Endothelial cell of umbilical vein (primary cell): Measurements from ENCODE around the gene TSNAX. TPM values are rescaled to one million over a fixed set of nuclear protein-coding genes. Genes with fewer than 3 reads are reported as not detected.

Experiments used
- BruUV-seq: library from RNA; stranded (reverse); fragments of 400-500 nt; replicated peaks from 2 replicates; lab custom pipeline; 2021; lab: Mats Ljungman, UMichigan
- CTCF ChIA-PET: fragments of 300-600, 350-600 bp; sonication (Branson Sonifier 250); formaldehyde crosslinking; loops from one replicate; lab custom pipeline; 2021; ENCODE audit warnings: antibody characterized with exemption, inconsistent platforms; lab: Charles Lee
- POLR2A ChIA-PET: fragments of 300-600, 350-600 bp; sonication (Branson Sonifier 250); formaldehyde crosslinking; loops from one replicate; lab custom pipeline; 2021; ENCODE audit warnings: antibody characterized with exemption, inconsistent platforms; lab: Charles Lee
- DNase-seq: peaks from one replicate; pipeline ENCODE4 v3.0.0-alpha.2; 2011; ENCODE audit warnings: low read depth, low spot score
- FAIRE-seq: peaks from 2 replicates; lab custom pipeline; 2011; peaks lifted over from hg19 to GRCh38; lab: Jason Lieb, UNC
- H2AFZ ChIP-seq: 2 replicates; pipeline ENCODE4 v1.6.0; 2012; ENCODE audit warnings: low read depth, low read length, control low read depth, inconsistent platforms
- H3K27ac ChIP-seq: 2 replicates; pipeline ENCODE4 v1.5.1; 2011; ENCODE audit warnings: low read depth, mild to moderate bottlenecking, control low read depth, low read length, moderate library complexity; ENCODE audit not compliant: insufficient read depth
- H3K27me3 ChIP-seq, 2 experiments: 2 replicates each; pipeline versions ENCODE4 v1.6.0 to v1.6.1; 2011; ENCODE audit warnings: low read length in 2 of 2, mixed read lengths in 1 of 2; ENCODE audit not compliant: control insufficient read depth in 2 of 2, insufficient read depth in 2 of 2
- H3K36me3 ChIP-seq, 2 experiments: 2 replicates in 1 of 2; 3 replicates in 1 of 2; pipeline ENCODE4 v1.5.1; 2011; ENCODE audit warnings: low read length in 2 of 2, mild to moderate bottlenecking in 1 of 2, moderate library complexity in 1 of 2; ENCODE audit not compliant: control insufficient read depth in 2 of 2, insufficient read depth in 2 of 2; ENCODE audit errors: extremely low read depth in 1 of 2
- H3K4me1 ChIP-seq: 3 replicates; pipeline ENCODE4 v1.5.1; 2011; ENCODE audit warnings: mild to moderate bottlenecking, low read length; ENCODE audit not compliant: control insufficient read depth, insufficient read depth; ENCODE audit errors: extremely low read depth
- H3K4me2 ChIP-seq: 2 replicates; pipeline ENCODE4 v1.6.1; 2011; ENCODE audit warnings: low read length, control low read depth, mixed read lengths; ENCODE audit not compliant: insufficient read depth
- H3K4me3 ChIP-seq, 3 experiments: fragments of 200-600 bp in 1 of 3; sonication (generic), shearing (Covaris generic) in 1 of 3; replicated peaks in 1 of 3; 2 replicates each; pipeline ENCODE4 v1.5.1; 2011 to 2016; ENCODE audit warnings: control low read depth in 3 of 3, low read length in 3 of 3, mild to moderate bottlenecking in 2 of 3, inconsistent platforms in 1 of 3, low read depth in 1 of 3, moderate library complexity in 1 of 3; ENCODE audit not compliant: insufficient read depth in 1 of 3
- H3K79me2 ChIP-seq: 2 replicates; pipeline ENCODE4 v1.6.0; 2012; ENCODE audit warnings: low read length, inconsistent platforms; ENCODE audit not compliant: control insufficient read depth, insufficient read depth
- H3K9ac ChIP-seq: replicated peaks from 2 replicates; pipeline ENCODE3; 2011; ENCODE audit warnings: low read length, control low read depth; ENCODE audit not compliant: insufficient read depth; ENCODE audit errors: extremely low read depth
- H3K9me1 ChIP-seq: replicated peaks from 3 replicates; pipeline ENCODE4 v1.6.0; 2011; ENCODE audit warnings: mild to moderate bottlenecking, low read length; ENCODE audit not compliant: control insufficient read depth, insufficient read depth; ENCODE audit errors: extremely low read depth
- H3K9me3 ChIP-seq: replicated peaks from 2 replicates; pipeline ENCODE4 v1.5.1; 2012; ENCODE audit warnings: low read length, inconsistent platforms; ENCODE audit not compliant: control insufficient read depth, insufficient read depth
- H4K20me1 ChIP-seq: replicated peaks from 2 replicates; pipeline ENCODE3; 2011; ENCODE audit warnings: mild to moderate bottlenecking, low read length; ENCODE audit not compliant: control insufficient read depth, insufficient read depth; ENCODE audit errors: extremely low read depth
- EZH2 ChIP-seq: IDR thresholded peaks from 2 replicates; pipeline ENCODE4 v1.6.1; 2012; ENCODE audit warnings: borderline replicate concordance, low read depth, mild to moderate bottlenecking, moderate library complexity, low read length, inconsistent platforms; ENCODE audit not compliant: severe bottlenecking
- FOS ChIP-seq: IDR thresholded peaks from 2 replicates; pipeline ENCODE4 v1.6.1; 2011; ENCODE audit warnings: mild to moderate bottlenecking, low read length, moderate library complexity, borderline replicate concordance; ENCODE audit not compliant: insufficient read depth
- GATA2 ChIP-seq: IDR thresholded peaks from 2 replicates; pipeline ENCODE4 v1.7.0; 2011; ENCODE audit warnings: low read depth, mild to moderate bottlenecking, moderate library complexity, mixed read lengths, low read length; ENCODE audit not compliant: insufficient read length, insufficient read depth
- JUN ChIP-seq: IDR thresholded peaks from 2 replicates; pipeline ENCODE4 v1.6.1; 2011; ENCODE audit warnings: borderline replicate concordance, low read depth; ENCODE audit not compliant: insufficient read length, insufficient read depth
- MAX ChIP-seq: IDR thresholded peaks from 2 replicates; pipeline ENCODE4 v1.6.1; 2011; ENCODE audit not compliant: insufficient read depth, insufficient read length
- MYC ChIP-seq: IDR thresholded peaks from one replicate; pipeline ENCODE4 v1.6.1; 2011; ENCODE audit warnings: mild to moderate bottlenecking, low read depth, low read length
- POLR2A ChIP-seq: IDR thresholded peaks from 2 replicates; pipeline ENCODE4 v1.6.1; 2012; ENCODE audit warnings: low read depth, mild to moderate bottlenecking, control low read depth, low read length
- POLR2AphosphoS5 ChIP-seq: IDR thresholded peaks from 2 replicates; pipeline ENCODE4 v1.6.1; 2012; ENCODE audit warnings: low read depth, mild to moderate bottlenecking, control low read depth, low read length, moderate library complexity; ENCODE audit not compliant: insufficient read depth
- dilution Hi-C: fragments of 300-500 bp; cut with MboI; formaldehyde crosslinking; loops from one replicate; pipeline ENCODE4 v1.15.0; 2019; ENCODE audit warnings: low sequenced_read_pairs; ENCODE audit not compliant: extremely low pct_ligation_motif_present
- intact Hi-C: fragments of 100-400 bp; cut with micrococcal nuclease; formaldehyde crosslinking; loops from one replicate; pipeline ENCODE4 v1.10.0; 2022
- polyA plus RNA-seq, 4 experiments: library from polyadenylated mRNA; depleted of rRNA in 3 of 4; stranded (reverse) in 3 of 4; unstranded in 1 of 4; fragments of >200 nt; gene quantifications; 2 replicates each; pipeline versions ENCODE4 v1.2.1 to v1.2.3, GENCODE V29; 2011 to 2012; ENCODE audit warnings: missing spikeins in 1 of 4
- total RNA-seq: library from RNA; stranded (reverse); gene quantifications from 2 replicates; pipeline ENCODE4 v1.2.3, GENCODE V29; 2021
- TF ChIP-seq, protein P1 (sequence below), 2 donors: IDR thresholded peaks; 1 replicate in 1 of 2; 2 replicates in 1 of 2; pipeline ENCODE4 v1.5.1; 2011; ENCODE audit warnings: low read length in 2 of 2, mild to moderate bottlenecking in 2 of 2, moderate library complexity in 2 of 2, control low read depth in 1 of 2, inconsistent platforms in 1 of 2, low read depth in 1 of 2; ENCODE audit not compliant: insufficient read depth in 1 of 2; ENCODE audit errors: extremely low read depth in 1 of 2

Gene TSNAX
- total and polyA plus RNA-seq, 2 donors (not counting 3 experiments of a cell fraction or from before 2014, with no cell fraction given): 6.3 to 26.3 TPM

GRCh38 chr1:231481289-231481688 is 47.2 kb upstream of the TSNAX start:
- no peak for DNase-seq
- H3K4me3 ChIP-seq: no peak overlapping the region
- H3K9me1 ChIP-seq: no peaks in the 10 kb centered on the region
- no peak overlapping the region for H3K27ac ChIP-seq
- ChIA-PET POLR2A (no interaction called here), CTCF (no interaction called here)
- H3K4me1 ChIP-seq: no peaks in the 10 kb centered on the region
- TF ChIP-seq JUN (no peak), MYC (no peak), FOS (no peak), POLR2A (no peak), MAX (no peak), GATA2 (no peak), POLR2AphosphoS5 (no peak), EZH2 (no peak)
- TF ChIP-seq, protein P1, sequence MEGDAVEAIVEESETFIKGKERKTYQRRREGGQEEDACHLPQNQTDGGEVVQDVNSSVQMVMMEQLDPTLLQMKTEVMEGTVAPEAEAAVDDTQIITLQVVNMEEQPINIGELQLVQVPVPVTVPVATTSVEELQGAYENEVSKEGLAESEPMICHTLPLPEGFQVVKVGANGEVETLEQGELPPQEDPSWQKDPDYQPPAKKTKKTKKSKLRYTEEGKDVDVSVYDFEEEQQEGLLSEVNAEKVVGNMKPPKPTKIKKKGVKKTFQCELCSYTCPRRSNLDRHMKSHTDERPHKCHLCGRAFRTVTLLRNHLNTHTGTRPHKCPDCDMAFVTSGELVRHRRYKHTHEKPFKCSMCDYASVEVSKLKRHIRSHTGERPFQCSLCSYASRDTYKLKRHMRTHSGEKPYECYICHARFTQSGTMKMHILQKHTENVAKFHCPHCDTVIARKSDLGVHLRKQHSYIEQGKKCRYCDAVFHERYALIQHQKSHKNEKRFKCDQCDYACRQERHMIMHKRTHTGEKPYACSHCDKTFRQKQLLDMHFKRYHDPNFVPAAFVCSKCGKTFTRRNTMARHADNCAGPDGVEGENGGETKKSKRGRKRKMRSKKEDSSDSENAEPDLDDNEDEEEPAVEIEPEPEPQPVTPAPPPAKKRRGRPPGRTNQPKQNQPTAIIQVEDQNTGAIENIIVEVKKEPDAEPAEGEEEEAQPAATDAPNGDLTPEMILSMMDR (IDR thresholded peaks at IDR 0.05; ENCODE audit: extremely low read depth in 1 of 2, insufficient read depth in 1 of 2, low read depth in 1 of 2, low read length in 2 of 2): no peak
- no peak overlapping the region for H3K9ac ChIP-seq
- H3K79me2 ChIP-seq: no peaks in the 10 kb centered on the region
- no peak overlapping the region for H3K4me2 ChIP-seq
- no peaks in the 10 kb centered on the region for H3K9me3 ChIP-seq
- no peaks in the 10 kb centered on the region for H4K20me1 ChIP-seq
- no peak overlapping the region for H2AFZ ChIP-seq
- H3K27me3 ChIP-seq: no peaks in the 10 kb centered on the region
- no TSS peak for BruUV-seq
- H3K36me3 ChIP-seq: no peaks in the 10 kb centered on the region
- dilution Hi-C loops: no loop called here
- intact Hi-C loops: no loop called here
- no peak for FAIRE-seq
